MCF 10A (cell line): Measurements from ENCODE around the gene BTN3A1. TPM values are rescaled to one million over a fixed set of nuclear protein-coding genes. Genes with fewer than 3 reads are reported as not detected.
A peak's percentile ranks its signal among the peaks of the same experiment; 100 is the strongest.

Experiments used
- BruUV-seq: library from RNA; stranded (reverse); fragments of 400-500 nt; replicated peaks from 2 replicates; lab custom pipeline; 2021; lab: Mats Ljungman, UMichigan
- CTCF ChIA-PET: fragments of 300-600 bp; sonication (Branson Sonifier 250); formaldehyde crosslinking; extraction: SDS; loops from one replicate; lab custom pipeline; 2021; ENCODE audit warnings: antibody characterized with exemption, inconsistent platforms; lab: Yijun Ruan, JAX
- POLR2A ChIA-PET: fragments of 300-600, 350-650 bp; sonication (Branson Sonifier 250); formaldehyde crosslinking; extraction: SDS; loops from one replicate; lab custom pipeline; 2020; ENCODE audit warnings: antibody characterized with exemption, inconsistent platforms; lab: Yijun Ruan, JAX
- DNase-seq: peaks from one replicate; pipeline ENCODE4 v3.0.0-alpha.2; 2018; ENCODE audit not compliant: unreplicated experiment
- H3K27ac Mint-ChIP-seq: one replicate; pipeline ENCODE4 v1.8.0; 2022; ENCODE audit warnings: mild to moderate bottlenecking, low read depth, mixed read lengths; ENCODE audit not compliant: unreplicated experiment
- H3K27me3 Mint-ChIP-seq: one replicate; pipeline ENCODE4 v1.8.0; 2022; ENCODE audit warnings: mixed read lengths; ENCODE audit not compliant: insufficient read depth, unreplicated experiment
- H3K36me3 Mint-ChIP-seq: one replicate; pipeline ENCODE4 v1.8.0; 2022; ENCODE audit warnings: mild to moderate bottlenecking, moderate library complexity, mixed read lengths; ENCODE audit not compliant: insufficient read depth, unreplicated experiment
- H3K4me1 Mint-ChIP-seq: one replicate; pipeline ENCODE4 v1.8.0; 2022; ENCODE audit warnings: mixed read lengths; ENCODE audit not compliant: insufficient read depth, unreplicated experiment
- H3K4me3 Mint-ChIP-seq: one replicate; pipeline ENCODE4 v1.8.0; 2022; ENCODE audit warnings: mild to moderate bottlenecking, moderate library complexity, mixed read lengths; ENCODE audit not compliant: unreplicated experiment
- H3K9me3 Mint-ChIP-seq: one replicate; pipeline ENCODE4 v1.8.0; 2022; ENCODE audit warnings: mixed read lengths; ENCODE audit not compliant: unreplicated experiment
- CTCF ChIP-seq: fragments of 200-600 bp; IDR thresholded peaks from one replicate; pipeline ENCODE4 v1.8.0; 2022; ENCODE audit warnings: antibody characterized with exemption, mild to moderate bottlenecking; ENCODE audit not compliant: unreplicated experiment
- intact Hi-C: fragments of 100-400 bp; cut with micrococcal nuclease; formaldehyde crosslinking; loops from 2 replicates; pipeline ENCODE4 v1.14.1; 2022
- total RNA-seq: library from RNA; stranded (reverse); gene quantifications from 2 replicates; pipeline ENCODE4 v1.2.3, GENCODE V29; 2022

Gene BTN3A1
- total RNA-seq, 1 experiment from 2014 or later, result 8.0 TPM

DNA sequence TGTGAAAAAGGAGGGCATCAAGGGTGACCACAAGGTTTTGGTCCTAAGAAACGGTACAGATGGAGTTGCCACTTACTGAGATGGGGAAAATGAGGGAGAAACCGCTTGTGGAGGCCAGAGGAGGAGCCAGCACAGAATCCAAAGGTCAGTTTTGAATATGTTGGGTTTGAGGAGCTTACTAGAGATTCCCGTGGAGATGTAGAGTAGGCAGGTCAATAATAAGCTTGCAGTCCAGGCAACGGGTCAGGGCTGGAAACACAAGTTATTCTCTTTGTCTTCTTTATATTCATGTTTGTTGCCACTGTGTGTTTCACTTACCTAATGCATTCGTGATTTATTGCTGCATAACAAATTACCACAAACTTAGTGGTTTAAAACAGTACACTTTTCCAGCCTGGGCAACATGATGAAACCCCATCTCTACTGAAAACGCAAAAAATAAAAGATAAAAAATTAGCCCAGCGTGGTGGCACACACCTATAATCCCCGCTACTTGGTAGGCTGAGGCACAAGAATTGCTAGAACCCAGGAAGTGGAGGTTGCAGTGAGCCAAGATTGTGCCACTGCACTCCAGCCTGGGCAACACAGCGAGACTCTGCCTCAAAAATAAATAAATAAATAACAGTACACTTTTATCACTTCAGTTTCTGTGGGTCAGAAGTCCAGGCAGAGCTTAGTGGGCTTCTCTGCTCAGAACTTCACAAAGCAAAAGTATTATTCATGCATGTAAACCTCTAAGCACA lies 39.8 kb upstream of the BTN3A1 start:
- no peak overlapping the region for H3K27ac Mint-ChIP-seq
- CTCF ChIA-PET, result interaction anchor here (0.6 to 1.2 kb wide), 2 partner anchors 21 kb away, joined by 3 to 5 read pairs; no protein-coding TSS in a partner anchor
- peaks cover 5% of the 10 kb centered on the region for H3K4me1 Mint-ChIP-seq
- no peak for DNase-seq
- no peak for TF ChIP-seq CTCF
- intact Hi-C loops, result no loop called here
- H3K4me3 Mint-ChIP-seq, result no peak overlapping the region
- no peaks in the 10 kb centered on the region for H3K9me3 Mint-ChIP-seq
- no peaks in the 10 kb centered on the region for H3K36me3 Mint-ChIP-seq
- BruUV-seq, result no TSS peak
- POLR2A ChIA-PET, result interaction anchor here (0.8 to 1.5 kb wide), 3 partner anchors 31 to 112 kb away, joined by 3 to 4 read pairs (median 3); a partner anchor contains a TSS
- H3K27me3 Mint-ChIP-seq, result no peaks in the 10 kb centered on the region

GRCh38 chr6:26362836-26363220 lies 39.2 kb upstream of the BTN3A1 start:
- no peaks in the 10 kb centered on the region for H3K9me3 Mint-ChIP-seq
- H3K4me1 Mint-ChIP-seq, result peaks cover 5% of the 10 kb centered on the region
- BruUV-seq, result no TSS peak
- H3K4me3 Mint-ChIP-seq, result no peak overlapping the region
- ChIA-PET POLR2A (interaction anchor here (0.8 to 1.6 kb wide), 4 partner anchors 12 to 111 kb away, joined by 3 to 10 read pairs (median 4); a partner anchor contains a TSS), CTCF (interaction anchor here (1.2 kb wide), 1 partner anchor 21 kb away, joined by 5 read pairs; no protein-coding TSS in a partner anchor)
- H3K36me3 Mint-ChIP-seq, result no peaks in the 10 kb centered on the region
- intact Hi-C loops, result no loop called here
- no peaks in the 10 kb centered on the region for H3K27me3 Mint-ChIP-seq
- TF ChIP-seq CTCF, result no peak
- no peak overlapping the region for H3K27ac Mint-ChIP-seq
- DNase-seq, result peak; percentile 17

DNA sequence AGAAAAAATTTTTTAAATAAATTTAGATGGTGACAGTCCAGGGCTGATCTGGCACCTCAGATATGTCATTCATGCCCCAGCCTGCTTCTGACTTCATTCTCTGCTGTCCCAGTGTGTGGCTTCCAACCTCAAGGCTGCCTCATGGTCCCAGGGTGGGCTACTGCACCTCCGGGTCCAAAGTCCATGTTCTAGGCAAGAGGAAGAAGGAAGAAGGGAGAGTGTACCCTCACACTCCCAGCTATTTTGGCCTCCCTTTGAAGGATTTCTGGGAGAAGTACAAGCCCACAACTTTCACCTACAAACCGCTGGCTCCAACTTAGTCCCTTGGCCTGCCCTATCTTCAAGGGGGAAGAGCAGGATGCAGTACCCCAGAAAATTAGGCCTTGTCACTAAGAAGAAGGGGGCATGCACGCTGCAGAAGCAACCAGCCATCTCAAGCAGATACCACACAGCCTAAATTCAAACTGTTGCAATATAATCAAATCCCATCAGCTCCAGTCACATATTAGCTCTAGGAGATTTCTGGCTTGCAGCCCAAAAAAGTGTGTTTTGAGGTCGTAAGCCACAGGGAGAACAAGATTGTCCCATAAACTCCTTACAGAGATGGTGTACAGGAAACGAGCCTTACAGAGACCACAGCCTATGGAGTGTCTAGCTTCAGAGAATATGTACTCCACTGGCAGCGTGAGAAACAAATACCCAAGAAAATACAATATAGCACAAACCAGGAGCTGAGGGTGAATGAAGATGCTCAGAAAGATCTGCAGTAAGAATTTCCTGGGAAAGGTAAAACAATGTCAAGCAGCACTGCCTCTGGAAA lies 38.0 kb upstream of the BTN3A1 start:
- peaks cover 7% of the 10 kb centered on the region for H3K4me1 Mint-ChIP-seq
- no peaks in the 10 kb centered on the region for H3K9me3 Mint-ChIP-seq
- POLR2A ChIA-PET, result interaction anchor here (0.6 to 1.6 kb wide), 10 partner anchors 13 to 1115 kb away, joined by 3 to 10 read pairs (median 4); no protein-coding TSS in a partner anchor
- BruUV-seq, result TSS peak; percentile 88
- no peak for TF ChIP-seq CTCF
- no peak overlapping the region for H3K4me3 Mint-ChIP-seq
- H3K27me3 Mint-ChIP-seq, result no peaks in the 10 kb centered on the region
- CTCF ChIA-PET, result interaction anchor here (1.2 kb wide), 1 partner anchor 23 kb away, joined by 5 read pairs; no protein-coding TSS in a partner anchor
- no peaks in the 10 kb centered on the region for H3K36me3 Mint-ChIP-seq
- intact Hi-C loops, result no loop called here
- peak; percentile 8 for DNase-seq
- no peak overlapping the region for H3K27ac Mint-ChIP-seq

- DNase-seq, result no peak
- Mint-ChIP-seq H3K27ac (no peak overlapping the region), H3K36me3 (peaks cover 5% of the 10 kb centered on the region), H3K27me3 (no peaks in the 10 kb centered on the region), H3K9me3 (no peaks in the 10 kb centered on the region), H3K4me1 (peaks cover 11% of the 10 kb centered on the region), H3K4me3 (no peak overlapping the region)
- ChIA-PET POLR2A (interaction anchor here (1.0 to 1.5 kb wide), 5 partner anchors 17 to 206 kb away, joined by 3 to 10 read pairs (median 4); partner anchors contain the start of gene BTN2A2), CTCF (no interaction called here)
- no peak for TF ChIP-seq CTCF
- BruUV-seq, result no TSS peak
- intact Hi-C loops, result no loop called here
Measured at GRCh38 chr6:26365633-26365995, 36.5 kb upstream of the BTN3A1 start.
